HG03442 (cell line): ENCODE measurements around the gene TENM4.

Experiments
- ATAC-seq: cut with Tn5 transposase; IDR thresholded peaks from one replicate; pipeline ENCODE4 v1.9.1; 2021; ENCODE audit warnings: mild to moderate bottlenecking, moderate library complexity; ENCODE audit not compliant: unreplicated experiment

The TENM4 gene

DNA sequence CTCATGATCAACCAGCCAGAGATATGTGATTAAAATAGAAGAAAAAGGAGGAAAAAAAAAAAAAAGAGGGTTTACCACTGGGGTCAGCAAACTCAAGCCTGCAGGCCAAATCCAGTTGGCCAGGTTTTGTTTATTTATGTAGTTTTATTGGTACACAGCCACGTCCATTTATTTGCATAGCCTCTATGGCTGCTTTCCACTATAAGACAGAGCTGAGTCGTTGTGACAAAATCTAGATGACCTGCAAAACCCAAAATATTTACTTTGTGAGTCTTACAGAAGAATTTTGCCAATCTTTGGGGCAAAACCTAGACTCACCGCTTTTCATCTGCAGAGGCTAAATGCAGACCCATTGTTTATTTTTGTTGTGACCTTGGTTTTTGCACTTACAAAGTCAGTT lies 87.1 kb downstream of the TENM4 start:
- ATAC-seq, result no peak

DNA sequence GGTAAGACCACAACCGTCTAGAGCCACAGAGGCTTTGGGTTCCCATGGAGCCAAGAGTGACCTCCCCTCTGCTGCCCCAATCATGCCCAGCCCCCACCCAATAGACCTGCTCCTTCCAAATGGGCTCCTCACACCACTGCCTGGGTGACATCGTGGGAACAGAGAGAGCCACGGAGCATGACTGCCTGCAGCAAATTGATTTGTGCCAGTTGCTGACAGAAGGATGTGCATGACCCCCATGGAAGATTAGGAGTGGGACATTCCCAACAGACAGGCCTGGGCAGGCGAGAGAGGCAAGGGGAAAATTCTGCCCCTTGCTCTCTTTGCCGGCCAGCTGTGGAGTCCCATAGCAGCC lies 88.5 kb downstream of the TENM4 start:
- no peak for ATAC-seq

GRCh38 chr11:79348976-79349682 lies 91.7 kb downstream of the TENM4 start:
- no peak for ATAC-seq

DNA sequence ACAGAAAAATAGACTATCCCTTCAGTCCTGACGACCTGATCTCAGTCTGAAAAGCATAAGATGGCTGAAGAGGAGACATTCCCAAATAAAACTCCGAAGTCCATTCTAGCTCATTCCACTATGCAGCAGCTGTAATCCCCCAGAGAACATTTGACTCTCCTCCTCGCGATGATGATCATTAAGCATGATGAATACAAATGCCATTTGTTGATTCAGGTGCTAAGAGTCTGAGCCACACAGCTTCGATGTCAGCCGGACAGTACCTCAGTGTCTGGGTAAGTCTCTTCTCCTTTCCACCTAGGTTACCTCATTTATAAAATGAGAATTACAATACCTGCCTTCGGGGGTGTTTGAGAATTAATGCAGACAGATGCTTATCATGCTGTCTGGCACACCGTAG lies 94.8 kb downstream of the TENM4 start:
- ATAC-seq, result no peak

GRCh38 chr11:79344753-79345294 lies 96.0 kb downstream of the TENM4 start:
- no peak for ATAC-seq

GRCh38 chr11:79342686-79343085 lies 98.1 kb downstream of the TENM4 start:
- no peak for ATAC-seq

- no peak for ATAC-seq
These were observed 98.6 kb downstream of the TENM4 start for GRCh38 chr11:79342236-79342635.

- no peak for ATAC-seq
These were observed 100.3 kb downstream of the TENM4 start for GRCh38 chr11:79340535-79340934.

DNA sequence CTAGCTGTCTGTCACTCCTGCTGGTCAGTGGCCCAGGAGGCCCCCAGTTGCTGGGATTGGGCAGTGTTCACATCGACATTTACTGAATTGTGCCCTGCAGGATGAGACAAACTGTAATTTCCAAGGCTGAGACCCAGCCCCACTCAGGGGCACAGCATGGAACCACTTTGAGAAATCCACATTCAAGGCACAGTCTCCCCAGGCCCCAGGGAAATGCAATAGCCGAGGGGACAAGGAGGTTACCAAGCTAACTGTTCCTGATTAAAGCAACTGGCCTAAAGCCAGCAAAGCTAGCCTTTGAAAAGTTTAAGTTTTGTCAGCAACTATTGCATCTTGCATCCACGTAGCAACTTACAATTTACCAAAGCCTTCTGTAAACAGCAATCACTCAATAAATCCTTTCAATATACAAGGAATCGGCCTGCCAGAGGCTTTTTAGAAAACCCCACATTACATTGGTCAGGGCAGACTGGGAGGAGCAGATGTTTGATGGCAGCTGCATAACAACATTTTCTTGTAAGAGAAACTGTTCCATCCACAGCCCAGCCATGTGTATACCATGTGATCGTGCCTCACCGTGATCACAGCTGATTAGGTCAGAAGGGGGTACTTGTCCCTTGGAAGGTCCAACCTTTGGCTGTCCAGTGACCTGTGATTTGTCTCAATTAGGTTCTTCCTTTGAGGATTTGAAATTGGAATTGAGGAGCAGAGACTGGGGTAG lies 103.9 kb downstream of the TENM4 start:
- no peak for ATAC-seq

- ATAC-seq, result no peak
These were observed 105.1 kb downstream of the TENM4 start for GRCh38 chr11:79335681-79336080.

GRCh38 chr11:79333355-79333754 lies 107.5 kb downstream of the TENM4 start:
- ATAC-seq, result no peak

DNA sequence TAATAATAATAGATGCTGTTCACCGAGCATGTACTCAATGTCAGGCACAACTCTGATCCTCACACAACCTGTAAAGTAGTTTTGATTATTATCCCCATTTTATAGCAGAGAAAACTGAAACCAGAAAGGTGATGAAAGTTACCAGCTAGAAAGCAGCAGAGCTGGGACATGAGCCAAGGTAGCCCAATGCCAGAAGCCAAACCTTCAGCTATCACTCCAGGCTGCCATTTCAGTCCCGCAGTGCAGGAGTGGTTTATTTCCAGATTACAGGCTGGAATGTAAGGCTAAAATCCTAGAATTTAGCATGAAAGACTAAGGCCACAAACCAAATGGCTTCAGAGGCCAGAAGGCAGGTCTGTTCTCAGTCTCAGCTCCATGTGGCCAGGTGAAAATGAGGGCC lies 108.8 kb downstream of the TENM4 start:
- no peak for ATAC-seq

DNA sequence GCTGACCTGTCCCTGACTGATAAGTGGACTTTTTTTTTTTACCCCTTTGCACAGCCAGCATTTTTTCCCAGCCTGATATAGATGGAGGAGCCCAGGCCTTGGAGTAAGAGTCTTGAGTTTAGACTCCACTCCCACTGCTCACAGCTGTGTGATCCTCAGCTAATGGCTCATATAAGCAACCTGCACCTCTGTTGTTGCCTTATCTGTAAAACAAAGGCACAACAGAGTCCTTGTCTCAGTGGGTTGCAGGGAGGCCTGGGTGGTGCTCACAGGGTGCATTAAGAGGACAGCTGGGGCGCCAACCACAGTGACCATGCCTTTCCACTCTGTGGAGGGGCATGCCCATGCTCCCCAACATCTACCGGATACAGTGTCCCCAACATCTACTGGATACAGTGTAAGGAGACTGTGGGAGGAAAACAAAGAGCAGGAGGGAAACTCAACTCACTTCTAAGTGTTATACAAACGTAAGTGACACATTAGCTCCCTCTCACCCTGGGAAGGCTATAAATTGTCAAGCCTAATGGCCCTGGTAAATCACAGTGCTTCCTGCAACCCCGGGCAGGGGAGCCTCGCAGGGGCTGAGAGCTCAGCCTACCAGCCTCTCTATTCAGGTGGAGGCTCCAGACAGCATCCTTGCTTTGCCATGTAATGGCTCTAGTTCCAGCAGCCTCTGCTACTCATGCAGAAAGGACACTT lies 109.5 kb downstream of the TENM4 start:
- ATAC-seq, result no peak

DNA sequence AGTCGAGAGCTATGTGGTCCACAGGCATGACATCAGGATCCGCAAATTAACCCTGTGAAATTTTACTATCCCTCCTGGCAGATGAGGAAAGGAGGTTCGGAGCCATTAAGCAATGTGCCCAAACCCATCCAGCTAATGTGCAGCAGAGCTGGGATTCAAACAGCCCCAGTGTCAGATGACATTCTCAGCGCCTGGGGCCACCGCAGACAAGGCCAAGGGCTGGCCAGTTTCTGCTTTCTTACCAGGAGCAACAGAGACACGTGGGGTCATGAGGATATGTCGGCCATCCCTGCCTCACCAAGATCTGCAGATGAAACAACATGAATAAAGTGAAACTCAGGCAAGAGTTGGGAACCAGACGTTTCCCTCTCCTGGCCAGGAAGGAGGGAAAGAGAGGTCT lies 110.2 kb downstream of the TENM4 start:
- ATAC-seq, result no peak

DNA sequence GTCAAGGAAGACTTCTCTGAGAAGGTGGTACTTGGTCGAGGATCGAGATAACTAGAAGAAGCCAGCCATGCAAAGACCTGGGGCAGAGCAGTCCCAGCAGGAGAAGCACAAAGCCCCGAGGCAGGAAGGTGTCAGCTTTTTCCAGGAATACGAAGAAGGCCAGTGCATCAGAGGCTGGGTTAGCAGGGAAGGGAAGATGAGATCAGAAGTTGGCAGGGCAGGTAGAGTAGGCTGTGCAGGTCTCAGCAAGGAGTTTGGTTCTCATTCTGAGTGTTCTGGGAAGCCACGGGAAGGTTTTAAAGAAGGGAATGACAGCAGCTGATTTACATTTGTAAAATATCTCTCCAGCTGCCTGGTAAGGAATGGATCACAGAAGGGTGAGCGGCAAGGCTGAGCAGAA lies 111.3 kb downstream of the TENM4 start:
- no peak for ATAC-seq

- ATAC-seq, result no peak
These were observed 112.4 kb downstream of the TENM4 start for GRCh38 chr11:79328402-79328801.

DNA sequence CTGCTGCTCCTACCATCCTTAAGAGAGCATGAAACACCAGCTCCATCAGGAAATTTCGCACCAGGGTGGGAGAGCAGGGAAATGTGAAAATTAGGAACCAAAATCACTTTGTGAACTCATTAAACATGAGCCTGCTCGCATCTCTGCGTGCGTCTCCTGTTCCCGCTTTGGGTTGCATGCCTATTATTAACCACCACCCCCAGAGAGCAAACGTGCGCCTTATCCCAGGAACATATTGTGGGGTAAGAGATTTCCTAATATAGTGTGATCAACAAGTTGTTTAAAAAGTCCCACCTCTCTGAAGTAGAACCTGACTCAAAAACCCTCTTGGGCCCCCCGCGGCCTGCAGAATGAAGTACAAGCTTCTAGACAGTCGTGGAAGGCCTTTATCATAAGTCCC lies 115.0 kb downstream of the TENM4 start:
- ATAC-seq, result no peak

DNA sequence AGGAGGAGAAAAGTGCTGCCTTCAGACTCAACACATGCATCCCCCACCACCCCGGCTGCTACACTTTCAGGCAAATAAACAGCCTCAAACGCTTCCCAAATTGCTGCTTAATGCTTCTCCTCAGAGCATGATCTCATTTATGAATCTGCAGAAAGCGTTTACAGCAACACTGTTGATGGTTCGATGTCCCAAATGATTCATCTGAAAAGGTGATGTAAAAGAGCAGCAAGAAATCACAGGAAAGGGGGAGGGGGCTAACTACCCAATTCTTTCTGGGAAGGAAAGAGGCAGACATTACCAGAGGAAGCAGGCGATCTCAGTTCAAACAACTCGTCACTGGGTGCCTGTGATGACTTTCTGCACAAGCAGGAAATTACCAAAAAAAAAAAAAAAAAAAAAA lies 119.6 kb downstream of the TENM4 start:
- no peak for ATAC-seq

DNA sequence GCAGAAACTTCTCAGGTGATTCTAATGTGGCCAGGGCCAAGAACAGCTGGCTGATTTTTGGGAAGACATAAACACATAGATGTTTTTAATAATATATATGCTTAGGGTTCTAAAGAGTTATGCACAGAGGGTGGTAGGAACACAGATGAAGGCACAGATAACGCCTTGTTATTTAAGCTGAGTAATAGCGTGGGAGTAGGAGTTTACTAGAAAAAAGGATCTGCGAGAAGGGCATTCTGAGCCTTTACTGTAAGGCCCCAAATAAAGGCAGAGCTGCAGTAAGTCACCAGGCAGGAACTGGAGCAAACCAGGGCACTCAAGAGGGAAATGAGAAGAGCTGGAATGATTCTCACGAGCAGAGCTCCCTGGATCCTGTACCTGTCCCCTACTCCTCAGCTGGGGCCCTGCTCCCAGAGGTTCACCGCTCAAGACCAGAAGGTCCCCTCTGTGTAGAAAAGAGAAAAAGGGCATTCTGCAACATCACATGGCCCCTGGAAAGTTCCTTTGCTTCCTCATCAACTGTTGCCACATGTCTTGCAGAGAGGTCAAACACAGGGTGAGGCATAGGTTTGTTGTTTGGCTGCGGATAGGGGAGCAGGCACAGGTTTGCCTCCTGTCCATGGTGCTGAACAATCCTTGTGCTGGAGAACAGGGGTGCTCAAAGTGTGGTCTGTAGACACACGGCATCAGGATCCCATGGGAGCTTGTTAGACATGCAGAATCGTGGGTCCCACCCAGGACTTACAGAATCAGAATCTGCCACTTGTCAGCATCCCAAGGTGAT lies 125.7 kb downstream of the TENM4 start:
- no peak for ATAC-seq

DNA sequence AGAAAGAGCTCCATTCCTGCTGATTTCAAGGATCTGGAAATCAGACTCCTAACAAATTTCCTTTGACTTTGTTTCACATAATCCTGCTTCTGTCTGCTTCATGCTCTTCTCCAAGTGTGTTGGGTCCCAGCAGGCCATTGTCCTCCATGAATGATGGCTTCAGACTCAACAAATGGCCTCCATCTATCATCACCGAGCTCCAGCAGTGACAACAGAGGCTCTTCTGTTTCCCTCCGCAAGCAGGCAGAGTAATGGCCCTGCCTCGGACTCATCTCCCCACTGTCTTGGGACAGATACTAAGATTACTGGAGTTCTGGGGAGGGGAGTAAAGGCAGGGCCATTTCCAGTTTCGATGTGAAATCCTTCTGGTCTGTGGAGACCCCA lies 127.3 kb downstream of the TENM4 start:
- ATAC-seq, result no peak
